ENCODE results near the gene KCTD5. TPM values are rescaled to one million over a fixed set of nuclear protein-coding genes. Genes with fewer than 3 reads are reported as not detected.
A peak's percentile ranks its signal among the peaks of the same experiment; 100 is the strongest.

The KCTD5 gene
- total RNA-seq, 1 experiment from 2014 or later = 36.7 TPM

- H3K9me3 Mint-ChIP-seq (ENCODE audit: low read depth, unreplicated experiment) = no peaks in the 10 kb centered on the region
- H3K27ac Mint-ChIP-seq (ENCODE audit: unreplicated experiment) = no peak overlapping the region
- CTCF ChIA-PET = no interaction called here
- TF ChIP-seq CTCF (IDR thresholded peaks at IDR 0.05; ENCODE audit: unreplicated experiment) = no peak
- peaks cover 48% of the 10 kb centered on the region for H3K36me3 Mint-ChIP-seq (ENCODE audit: insufficient read depth, unreplicated experiment)
- BruUV-seq (replicated peaks) = no TSS peak
- intact Hi-C loops (cut with micrococcal nuclease; ENCODE audit: unreplicated experiment) = no loop called here
- peaks cover 14% of the 10 kb centered on the region for H3K4me1 Mint-ChIP-seq (ENCODE audit: low read depth, unreplicated experiment)
- DNase-seq = no peak
- no peak overlapping the region for H3K4me3 Mint-ChIP-seq (ENCODE audit: low read depth, unreplicated experiment)
- peaks cover 56% of the 10 kb centered on the region for H3K27me3 Mint-ChIP-seq (ENCODE audit: unreplicated experiment)
These were observed 31.9 kb downstream of the KCTD5 start for GRCh38 chr16:2713985-2714774.

- DNase-seq = no peak
- Mint-ChIP-seq H3K36me3 (ENCODE audit: insufficient read depth, unreplicated experiment) (peaks cover 50% of the 10 kb centered on the region), H3K4me1 (ENCODE audit: low read depth, unreplicated experiment) (peaks cover 20% of the 10 kb centered on the region), H3K9me3 (ENCODE audit: low read depth, unreplicated experiment) (no peaks in the 10 kb centered on the region), H3K27ac (ENCODE audit: unreplicated experiment) (peak overlapping the region; percentile 38), H3K4me3 (ENCODE audit: low read depth, unreplicated experiment) (no peak overlapping the region), H3K27me3 (ENCODE audit: unreplicated experiment) (peaks cover 56% of the 10 kb centered on the region)
- intact Hi-C loops (cut with micrococcal nuclease; ENCODE audit: unreplicated experiment) = no loop called here
- CTCF ChIA-PET = no interaction called here
- no peak for TF ChIP-seq CTCF (IDR thresholded peaks at IDR 0.05; ENCODE audit: unreplicated experiment)
- BruUV-seq (replicated peaks) = no TSS peak
These were observed 32.7 kb downstream of the KCTD5 start for GRCh38 chr16:2715064-2715463.

GRCh38 chr16:2715519-2715918 is 33.2 kb downstream of the KCTD5 start:
- Mint-ChIP-seq H3K36me3 (ENCODE audit: insufficient read depth, unreplicated experiment) (peaks cover 49% of the 10 kb centered on the region), H3K9me3 (ENCODE audit: low read depth, unreplicated experiment) (no peaks in the 10 kb centered on the region), H3K4me1 (ENCODE audit: low read depth, unreplicated experiment) (peaks cover 23% of the 10 kb centered on the region), H3K4me3 (ENCODE audit: low read depth, unreplicated experiment) (no peak overlapping the region), H3K27me3 (ENCODE audit: unreplicated experiment) (peaks cover 56% of the 10 kb centered on the region), H3K27ac (ENCODE audit: unreplicated experiment) (no peak overlapping the region)
- DNase-seq = peak; percentile 41
- no peak for TF ChIP-seq CTCF (IDR thresholded peaks at IDR 0.05; ENCODE audit: unreplicated experiment)
- CTCF ChIA-PET = no interaction called here
- intact Hi-C loops (cut with micrococcal nuclease; ENCODE audit: unreplicated experiment) = no loop called here
- BruUV-seq (replicated peaks) = no TSS peak

- intact Hi-C loops (cut with micrococcal nuclease; ENCODE audit: unreplicated experiment) = no loop called here
- CTCF ChIA-PET = no interaction called here
These were observed 33.9 kb downstream of the KCTD5 start for GRCh38 chr16:2715966-2716885.

More at GRCh38 chr16:2715966-2716885, 33.9 kb downstream of the KCTD5 start:
- no peak for TF ChIP-seq CTCF (IDR thresholded peaks at IDR 0.05; ENCODE audit: unreplicated experiment)
- no peak overlapping the region for H3K4me3 Mint-ChIP-seq (ENCODE audit: low read depth, unreplicated experiment)
- H3K9me3 Mint-ChIP-seq (ENCODE audit: low read depth, unreplicated experiment) = no peaks in the 10 kb centered on the region
- H3K27ac Mint-ChIP-seq (ENCODE audit: unreplicated experiment) = no peak overlapping the region
- peaks cover 23% of the 10 kb centered on the region for H3K4me1 Mint-ChIP-seq (ENCODE audit: low read depth, unreplicated experiment)
- DNase-seq = no peak
- H3K27me3 Mint-ChIP-seq (ENCODE audit: unreplicated experiment) = peaks cover 56% of the 10 kb centered on the region
- no TSS peak for BruUV-seq (replicated peaks)
- H3K36me3 Mint-ChIP-seq (ENCODE audit: insufficient read depth, unreplicated experiment) = peaks cover 49% of the 10 kb centered on the region

Data from Calu3 (cell line).